GM19397 (cell line): ENCODE results near the gene IGF2.

Experiments used
- ATAC-seq: cut with Tn5 transposase; IDR thresholded peaks from one replicate; pipeline ENCODE4 v1.9.1; 2021; ENCODE audit warnings: mild to moderate bottlenecking, moderate library complexity; ENCODE audit not compliant: unreplicated experiment

Gene IGF2

DNA sequence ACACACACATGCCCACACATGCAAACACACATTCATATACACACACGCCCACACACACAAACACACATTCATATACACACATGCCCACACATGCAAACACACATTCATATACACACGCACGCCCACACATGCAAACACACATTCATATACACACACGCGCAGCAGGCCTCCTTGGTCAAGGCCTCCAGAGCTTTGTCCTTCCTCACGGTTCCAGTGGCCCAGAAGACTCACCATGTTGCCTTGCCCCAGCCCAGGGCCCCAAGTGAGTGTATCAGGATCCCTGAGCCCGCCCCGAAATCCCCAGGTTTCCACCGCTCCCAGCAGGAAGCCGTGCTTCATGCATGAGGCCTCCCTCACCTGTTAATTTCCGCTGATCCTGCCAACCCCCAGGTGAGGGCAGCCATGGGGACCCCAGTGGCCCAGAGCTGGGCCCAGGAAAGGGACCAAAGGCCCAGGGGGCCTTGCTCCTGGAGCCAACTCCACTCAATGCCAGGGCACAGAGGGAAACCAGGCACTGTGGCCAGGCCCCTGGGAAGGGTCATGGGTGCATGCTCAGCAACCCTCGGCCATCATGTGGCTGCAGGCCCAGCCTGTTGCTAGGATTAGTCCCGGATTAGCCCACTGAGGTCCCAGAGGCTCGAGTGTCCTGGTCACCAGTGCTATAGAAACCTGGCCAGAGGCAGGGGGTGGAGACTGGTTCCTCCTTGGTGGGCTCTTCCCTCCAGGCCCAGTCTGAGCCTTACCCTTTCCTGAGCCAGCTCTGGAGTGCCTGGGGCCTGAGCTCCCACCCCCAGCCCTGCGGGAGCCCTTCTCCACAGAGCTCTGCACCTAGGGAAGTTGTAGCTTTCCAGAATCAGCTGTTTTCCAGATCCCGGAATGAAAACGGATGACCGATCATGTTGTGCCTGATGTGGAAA is 34.4 kb downstream of the IGF2 start:
- no peak for ATAC-seq

DNA sequence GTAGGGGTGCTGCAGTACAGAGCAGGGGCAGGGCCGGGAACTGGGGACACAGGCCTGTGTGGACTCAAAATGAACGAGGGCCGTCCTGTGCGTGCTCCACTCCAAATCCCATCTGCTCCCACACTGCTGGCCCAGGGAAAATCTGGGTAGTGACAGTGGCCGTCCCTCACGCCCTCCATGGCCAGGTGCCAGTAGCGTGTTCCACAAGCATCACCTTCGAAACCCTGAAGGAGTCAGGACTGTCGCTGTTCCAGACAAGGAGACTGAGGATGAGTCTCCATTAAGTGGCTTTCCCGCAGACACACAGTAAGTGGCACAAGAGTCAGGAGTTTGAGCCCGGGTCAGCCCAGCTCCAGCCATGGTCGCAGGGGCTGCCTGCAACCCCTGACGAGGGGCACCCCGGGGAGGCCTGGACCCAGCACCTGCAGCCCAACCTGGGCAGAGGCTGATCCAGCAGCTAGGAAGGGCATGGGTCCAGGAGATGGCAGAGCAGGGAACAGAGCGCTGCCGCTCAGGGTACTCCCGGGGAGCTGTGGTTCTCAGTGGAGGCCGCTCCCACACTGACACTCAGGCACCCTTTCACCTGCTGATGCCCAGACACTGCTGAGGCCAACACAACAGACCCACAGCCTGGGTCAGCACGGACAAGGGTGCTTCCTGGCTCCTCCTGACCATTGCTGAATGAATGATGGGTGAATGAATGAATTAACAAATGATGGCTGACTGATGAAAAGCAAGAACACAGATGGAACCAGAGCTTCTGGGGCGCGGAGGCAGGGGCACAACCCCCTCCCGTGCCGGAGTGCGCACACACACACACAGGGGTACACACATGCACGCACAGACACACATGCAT is 35.3 kb downstream of the IGF2 start:
- ATAC-seq = no peak

DNA sequence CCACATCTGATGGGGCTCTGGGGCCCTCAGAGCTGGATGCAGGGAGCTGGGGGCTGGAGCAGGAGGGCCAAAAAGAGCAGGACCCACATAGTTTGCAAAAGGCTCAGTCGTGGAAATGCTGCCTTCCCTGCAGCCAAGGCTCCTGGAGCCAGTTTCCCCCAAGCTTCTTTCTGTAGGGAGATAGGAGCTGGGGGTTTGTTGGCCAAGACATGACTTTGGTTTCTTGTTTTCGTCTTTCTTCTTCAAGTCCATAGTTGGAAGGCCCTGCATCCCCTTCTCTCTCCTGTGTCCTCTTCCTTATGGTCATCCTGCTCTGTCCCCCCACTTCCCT is 36.3 kb downstream of the IGF2 start:
- ATAC-seq = no peak

DNA sequence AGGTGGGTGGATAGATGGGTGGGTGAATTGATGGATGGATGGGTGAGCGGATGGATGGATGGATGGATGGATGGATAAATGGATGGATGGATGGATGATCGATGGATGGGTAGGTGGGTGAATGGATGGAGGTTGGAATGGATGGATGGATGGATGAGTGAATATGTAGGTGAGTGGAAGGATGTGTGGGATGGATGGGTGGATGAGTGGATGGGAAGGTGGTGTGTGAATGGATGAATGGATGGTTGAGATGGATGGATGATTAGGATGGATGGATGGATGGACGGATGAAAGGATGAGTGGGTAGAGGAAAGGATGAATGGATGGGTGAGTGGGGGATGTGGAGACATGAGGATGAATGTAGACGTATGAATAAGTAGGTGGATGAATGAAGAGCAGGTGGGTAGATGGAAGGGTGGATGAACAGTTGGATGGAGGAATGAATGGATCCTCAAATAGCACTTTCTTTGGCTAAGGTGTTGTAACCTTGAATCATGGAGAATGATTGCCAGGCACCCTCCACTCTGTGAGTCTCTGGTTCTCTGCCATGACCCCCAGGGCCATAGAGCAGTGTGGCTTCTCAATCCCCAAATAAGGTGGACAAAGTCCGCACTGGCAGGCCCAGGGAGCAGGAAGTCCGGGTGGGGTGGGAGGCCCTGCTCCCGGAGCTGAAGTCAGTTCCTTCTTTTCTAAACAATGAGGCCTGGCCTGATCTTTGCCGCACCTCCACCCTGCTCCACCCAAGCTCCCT is 36.9 kb downstream of the IGF2 start:
- ATAC-seq = no peak

DNA sequence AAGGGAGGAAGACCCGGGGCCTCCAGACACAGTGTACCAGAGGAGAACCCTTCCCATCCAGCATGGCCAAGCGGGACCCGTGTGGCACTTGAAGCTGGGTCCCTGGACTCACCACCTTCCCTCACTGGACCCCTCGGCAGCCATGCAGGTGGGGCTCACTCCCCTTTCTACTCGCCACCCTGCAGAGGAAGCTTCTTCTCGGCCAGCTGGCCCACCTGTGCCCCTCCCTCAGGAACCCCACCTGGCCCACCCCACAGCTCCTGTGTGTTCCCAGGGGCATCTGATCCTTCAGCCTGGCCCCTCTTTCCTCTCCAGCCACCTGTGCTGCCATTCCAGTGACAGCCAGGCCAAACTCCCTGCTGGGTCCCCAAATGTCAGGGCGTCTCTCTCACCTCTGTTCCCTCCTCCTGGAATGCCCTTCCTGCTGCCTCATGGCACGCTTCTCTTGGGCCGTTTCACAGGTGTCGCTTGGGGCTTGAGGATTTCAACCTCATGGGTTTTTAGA is 38.0 kb downstream of the IGF2 start:
- ATAC-seq = no peak

DNA sequence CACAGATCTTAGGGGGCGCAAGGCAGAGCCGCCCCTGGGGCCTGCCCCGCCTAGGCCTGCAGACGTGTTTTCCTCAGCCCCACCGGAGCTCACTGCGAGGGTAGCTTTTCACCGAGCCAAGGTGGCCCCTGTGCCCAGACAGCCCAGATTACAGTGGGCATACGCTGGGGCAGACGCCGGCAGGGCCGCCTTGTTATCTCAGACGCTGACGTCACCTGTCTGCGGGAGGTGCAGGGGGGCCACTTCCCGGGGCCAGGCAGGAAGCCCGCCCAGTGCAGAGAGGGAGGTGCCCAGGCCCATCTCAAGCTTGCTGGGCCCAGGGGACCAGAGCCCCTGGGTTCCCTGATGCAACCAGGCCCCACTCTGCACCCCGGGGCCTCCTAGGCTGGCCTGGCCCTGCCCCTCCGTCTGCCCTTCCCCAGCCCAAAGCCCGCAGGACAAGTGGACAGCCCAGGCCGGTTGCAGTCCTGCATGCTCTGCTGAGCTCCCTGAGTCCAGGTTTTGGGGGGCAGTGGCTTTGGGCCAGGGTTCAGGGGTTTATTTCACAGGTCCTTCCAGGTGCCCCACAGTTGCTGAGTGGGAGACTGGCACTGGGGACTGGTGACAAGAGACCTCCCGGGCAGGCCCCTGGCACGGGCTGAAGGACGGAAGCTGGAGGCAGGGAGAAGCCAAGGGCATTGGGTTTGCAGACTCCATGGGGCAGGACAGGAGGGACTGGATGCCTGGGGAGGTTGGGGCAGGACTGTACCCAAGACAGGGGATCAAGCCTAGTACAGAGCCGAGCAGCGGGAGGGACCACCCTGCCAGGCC is 38.6 kb downstream of the IGF2 start:
- no peak for ATAC-seq

DNA sequence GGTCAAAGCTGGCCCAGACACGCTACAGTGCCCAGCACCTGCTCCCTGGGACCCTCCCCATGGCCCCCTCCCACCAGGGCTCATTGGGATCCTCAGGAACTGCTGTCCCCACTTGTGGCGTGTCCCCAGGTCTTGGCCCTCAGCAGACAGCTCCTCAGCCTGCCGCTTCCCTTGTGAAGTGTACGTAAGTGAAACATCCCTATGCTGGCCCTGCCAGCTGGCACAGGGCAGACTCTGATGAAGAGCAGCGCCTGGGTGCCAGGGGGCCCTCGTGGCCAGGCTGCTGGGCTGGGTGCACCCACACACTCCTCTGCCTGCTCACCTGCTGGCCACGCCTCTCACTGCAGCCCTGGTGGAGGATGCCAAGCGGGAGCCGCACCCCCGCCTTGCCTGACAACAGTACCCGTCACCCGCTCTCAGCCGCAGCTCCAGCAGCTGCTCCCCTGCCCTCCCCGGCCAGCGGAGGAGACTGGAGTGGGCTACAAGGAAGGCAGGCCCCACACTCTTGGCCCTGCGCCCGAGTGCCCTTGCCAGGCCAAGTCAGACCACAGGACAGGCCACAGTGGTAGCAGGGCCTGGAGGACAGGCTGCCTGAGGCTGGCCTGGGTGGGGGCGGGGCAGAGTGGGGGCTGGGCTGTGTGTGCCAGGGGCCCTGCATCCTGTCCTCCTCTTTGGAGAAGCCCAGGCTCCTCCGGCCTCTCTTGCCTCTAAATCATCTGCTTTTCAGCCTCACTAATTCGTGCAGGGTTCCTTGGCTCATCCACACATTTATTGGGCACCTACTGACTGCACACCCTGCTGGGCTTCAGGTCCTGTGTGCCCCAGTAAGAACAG is 39.5 kb downstream of the IGF2 start:
- no peak for ATAC-seq

DNA sequence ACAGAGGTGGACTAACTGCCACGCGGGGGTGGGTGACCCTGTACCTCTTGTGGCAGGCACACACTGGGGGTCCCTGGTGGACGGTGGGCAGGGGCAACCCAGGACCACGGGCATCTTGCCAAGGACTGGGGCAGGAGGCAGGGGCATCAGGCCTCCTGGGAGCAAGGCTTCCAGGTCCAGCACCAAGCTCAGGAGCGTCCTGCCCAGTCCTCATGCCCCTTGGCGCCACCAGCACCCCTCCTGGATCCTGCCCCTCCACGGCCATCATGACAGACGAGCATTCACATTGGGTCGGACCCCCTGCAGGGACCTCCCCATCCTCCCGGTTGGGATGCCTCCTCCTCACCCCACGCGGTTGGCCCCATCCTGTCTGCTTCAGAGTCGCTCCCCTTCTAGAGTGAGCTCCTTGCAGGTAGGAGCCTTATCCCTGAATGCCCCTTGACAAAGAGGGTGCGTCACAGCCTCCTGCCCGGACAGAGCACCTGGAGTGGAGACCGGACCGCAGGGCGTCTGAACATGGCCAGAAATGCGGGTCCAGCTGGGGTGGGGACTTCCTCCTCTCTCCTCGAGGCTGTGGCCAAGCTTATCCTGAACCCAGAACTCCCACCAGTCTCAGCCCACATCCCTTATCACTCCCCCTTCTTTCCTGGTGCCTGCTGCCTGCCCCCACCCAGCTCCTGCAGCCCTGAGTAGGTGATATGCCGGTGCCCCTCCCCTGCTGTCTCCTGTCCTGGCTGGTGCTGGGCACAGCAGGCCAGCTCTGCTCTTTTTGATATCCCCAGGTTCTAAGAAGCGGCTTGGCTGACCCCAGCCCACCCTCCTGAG is 40.3 kb downstream of the IGF2 start:
- ATAC-seq = no peak

DNA sequence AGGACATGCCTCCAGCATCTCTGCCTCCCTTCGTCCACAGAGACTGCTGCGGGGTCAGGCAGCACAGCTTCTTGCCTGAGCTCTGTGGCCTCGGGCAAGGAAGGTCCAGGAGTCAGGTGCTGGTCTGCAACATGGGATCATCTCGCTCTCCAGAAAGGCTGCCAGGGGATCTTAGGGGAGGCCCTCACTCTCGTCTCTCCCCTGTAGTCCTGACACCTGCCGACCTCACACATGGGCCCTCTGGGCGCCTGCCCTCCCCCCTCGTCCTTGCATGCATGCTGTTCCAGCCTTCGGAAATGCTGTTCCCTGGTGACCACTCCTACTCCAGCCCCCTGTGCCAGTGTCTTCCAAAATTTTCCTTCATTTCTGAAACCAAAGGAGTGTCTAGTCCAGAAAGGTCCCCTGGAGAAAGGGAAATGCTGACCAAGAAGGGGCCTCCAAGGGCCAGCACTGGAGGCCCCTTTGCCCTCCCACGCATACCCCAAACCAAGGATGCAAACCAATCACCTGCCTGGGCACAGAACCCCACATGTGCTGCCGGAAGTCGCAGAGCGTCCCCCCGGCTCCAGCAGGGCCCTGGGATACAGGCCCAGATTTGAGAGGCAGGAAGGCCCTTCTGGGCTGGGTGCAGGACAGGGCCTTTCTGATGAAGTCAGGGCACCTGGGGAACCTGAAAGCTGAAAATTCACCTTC is 41.0 kb downstream of the IGF2 start:
- no peak for ATAC-seq

DNA sequence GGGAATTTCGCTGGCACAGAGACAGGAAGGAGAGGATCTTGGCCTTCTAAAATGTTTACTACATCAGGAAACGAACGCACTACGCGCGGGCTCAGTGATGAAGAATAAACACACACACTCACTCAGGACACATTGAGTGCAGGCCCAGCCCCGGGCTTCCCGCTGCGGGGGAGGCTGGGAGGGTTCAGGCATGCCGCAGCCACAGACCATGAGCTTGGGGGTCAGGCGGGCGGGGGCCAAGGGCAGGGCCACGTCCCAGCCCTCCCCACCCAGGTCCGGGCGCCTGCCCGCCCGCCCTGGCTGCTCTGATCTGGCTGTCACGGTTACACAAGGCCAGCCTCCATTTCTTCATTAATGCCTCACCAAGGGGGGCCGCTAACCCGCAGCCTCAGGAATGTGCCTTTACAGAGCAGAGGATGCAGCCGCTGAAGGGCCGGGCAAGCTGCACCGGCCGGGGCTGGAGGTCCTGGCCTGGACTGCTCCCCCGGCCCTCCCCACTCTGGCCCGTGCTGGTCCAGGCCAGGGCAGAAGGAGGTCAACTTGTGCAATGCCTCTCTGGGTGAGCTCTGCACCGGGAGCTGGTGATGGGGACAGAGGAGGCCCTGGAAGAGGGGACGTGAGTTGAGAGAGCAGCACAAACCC is 41.7 kb downstream of the IGF2 start:
- ATAC-seq = no peak

DNA sequence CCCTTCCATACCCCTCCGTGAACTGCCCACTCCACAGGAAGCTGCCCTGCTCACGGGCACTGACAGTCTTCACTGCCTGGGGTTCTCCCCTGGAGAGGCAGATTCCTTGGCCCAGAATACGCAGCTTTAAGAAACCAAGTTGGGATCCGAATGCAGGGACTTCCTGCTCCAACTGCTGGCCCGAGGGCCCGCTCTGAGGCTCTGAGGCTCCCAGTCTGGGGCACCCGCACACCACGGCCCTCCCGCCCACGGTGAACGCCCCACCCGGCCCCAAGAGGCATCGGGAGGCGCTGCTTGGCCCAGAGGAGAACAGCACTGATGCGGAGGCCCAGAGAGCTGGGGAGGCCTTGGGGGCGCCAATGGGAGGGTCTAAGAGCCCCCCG is 42.3 kb downstream of the IGF2 start:
- ATAC-seq = no peak

DNA sequence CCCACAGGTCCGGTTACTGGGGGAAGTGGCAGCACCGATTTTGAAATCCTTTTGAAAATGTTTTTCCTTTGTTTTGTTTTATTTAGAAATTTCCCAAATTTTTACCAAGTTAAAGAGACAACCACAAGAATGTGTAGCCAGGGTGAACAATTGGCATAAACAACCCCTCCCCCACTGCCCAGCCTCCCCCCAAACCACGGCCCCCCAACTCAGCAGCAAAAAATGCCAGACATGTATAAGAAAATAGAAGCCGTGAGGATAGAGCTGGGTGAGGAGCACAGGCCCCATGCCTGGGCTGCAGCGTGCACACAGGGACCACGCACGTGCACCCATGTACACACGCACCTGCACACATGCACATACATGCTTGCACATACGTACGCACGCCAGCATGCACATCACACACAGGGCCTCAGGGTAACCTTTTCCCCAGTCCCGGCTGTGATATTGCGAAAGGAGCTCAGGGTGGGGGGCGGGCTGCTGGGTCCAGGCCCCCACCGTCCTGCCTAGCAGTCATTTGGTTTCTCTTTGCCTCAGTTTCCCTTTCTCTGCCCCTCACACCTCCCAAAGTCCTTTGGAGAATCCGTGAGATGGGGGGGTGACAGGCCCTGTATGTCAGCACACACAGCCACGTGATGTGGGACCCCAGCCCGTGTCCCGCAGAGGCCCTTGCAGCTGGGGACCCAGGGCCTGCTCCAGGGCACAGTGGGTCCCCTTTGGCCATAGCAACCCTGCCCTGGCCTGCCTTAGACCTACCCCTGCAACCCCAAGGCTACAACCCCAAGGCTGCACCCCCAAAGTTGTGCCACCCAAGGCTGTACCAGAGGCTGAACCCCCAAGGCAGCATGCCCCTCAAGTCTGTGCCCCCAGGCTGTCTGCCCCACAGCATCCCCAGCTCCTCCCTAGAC is 42.9 kb downstream of the IGF2 start:
- no peak for ATAC-seq

DNA sequence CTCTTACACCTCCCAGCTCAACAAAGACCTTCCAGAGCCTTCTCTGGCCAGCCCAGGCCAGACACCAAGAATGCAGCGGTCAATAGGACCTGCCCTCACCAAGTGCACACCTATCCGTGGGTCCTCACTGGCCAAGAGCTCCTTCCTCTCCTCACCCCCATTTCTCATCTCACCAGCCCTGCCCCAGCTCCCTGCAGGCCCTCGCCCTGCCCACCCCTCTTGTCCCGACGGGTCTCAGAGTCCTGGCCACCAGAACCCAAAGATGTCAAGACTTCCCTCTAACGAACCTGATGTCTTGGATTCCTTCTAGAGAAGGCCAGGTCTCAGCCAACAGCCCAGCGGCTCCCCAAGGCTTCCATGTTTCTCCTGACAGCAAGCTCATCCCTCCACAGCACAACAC is 43.6 kb downstream of the IGF2 start:
- no peak for ATAC-seq

DNA sequence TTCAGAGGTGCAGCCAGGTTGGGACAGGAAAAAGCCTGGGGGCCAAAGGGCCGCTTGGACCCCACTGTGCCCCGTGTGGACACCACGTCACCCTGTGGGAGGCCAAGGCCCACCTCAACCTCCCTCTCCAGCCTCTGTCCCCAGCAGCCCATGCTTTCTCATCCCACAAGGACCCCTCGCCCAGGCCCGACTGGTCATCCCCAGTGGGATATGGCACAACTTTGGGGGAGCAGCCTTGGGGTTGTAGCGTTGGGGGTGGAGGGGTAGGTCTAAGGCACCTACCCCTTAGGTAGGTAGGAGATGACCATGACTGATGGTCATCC is 44.0 kb downstream of the IGF2 start:
- ATAC-seq = no peak

DNA sequence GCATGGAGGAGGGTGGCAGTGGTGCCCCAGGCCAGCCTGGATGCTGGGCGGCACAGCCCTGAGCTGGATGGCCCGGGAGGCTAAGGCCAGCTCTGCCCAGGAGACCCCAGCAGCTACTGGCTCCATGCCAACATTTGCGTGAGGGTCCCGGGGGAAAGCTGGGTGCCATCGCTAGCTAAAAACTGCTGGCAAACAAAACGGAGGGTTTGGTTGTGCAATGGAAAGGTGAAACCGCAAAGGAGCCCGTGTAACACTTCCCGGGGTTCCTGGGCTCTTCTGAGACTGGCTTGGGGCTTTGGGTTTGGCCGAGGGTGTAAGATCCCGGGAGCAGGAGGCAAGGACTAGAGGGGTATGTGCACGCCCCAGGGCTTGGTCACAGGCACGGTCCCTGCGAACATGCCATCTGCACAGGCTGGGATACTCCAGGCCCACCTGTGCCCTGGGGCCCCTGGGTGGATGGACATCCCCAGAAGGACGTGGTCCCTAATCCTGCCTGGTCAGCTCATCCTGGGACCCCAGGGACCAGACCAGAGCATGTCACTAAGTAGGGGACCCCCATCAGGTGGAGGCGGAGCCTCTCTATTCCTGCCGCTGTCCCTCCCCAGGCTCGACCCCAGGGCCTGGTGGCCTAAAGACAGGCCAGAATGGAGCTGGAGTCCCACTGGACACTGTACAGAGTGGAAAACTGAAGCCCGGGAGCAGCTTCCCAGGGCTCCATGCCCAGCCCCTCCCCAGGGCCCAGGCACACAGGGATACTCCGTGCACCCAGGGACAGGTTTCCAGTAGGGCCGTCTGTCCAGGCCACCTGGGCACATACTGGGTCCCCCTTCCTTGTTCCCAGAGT is 44.6 kb downstream of the IGF2 start:
- no peak for ATAC-seq
